ENCODE data around the gene ZNF75A.

DNA sequence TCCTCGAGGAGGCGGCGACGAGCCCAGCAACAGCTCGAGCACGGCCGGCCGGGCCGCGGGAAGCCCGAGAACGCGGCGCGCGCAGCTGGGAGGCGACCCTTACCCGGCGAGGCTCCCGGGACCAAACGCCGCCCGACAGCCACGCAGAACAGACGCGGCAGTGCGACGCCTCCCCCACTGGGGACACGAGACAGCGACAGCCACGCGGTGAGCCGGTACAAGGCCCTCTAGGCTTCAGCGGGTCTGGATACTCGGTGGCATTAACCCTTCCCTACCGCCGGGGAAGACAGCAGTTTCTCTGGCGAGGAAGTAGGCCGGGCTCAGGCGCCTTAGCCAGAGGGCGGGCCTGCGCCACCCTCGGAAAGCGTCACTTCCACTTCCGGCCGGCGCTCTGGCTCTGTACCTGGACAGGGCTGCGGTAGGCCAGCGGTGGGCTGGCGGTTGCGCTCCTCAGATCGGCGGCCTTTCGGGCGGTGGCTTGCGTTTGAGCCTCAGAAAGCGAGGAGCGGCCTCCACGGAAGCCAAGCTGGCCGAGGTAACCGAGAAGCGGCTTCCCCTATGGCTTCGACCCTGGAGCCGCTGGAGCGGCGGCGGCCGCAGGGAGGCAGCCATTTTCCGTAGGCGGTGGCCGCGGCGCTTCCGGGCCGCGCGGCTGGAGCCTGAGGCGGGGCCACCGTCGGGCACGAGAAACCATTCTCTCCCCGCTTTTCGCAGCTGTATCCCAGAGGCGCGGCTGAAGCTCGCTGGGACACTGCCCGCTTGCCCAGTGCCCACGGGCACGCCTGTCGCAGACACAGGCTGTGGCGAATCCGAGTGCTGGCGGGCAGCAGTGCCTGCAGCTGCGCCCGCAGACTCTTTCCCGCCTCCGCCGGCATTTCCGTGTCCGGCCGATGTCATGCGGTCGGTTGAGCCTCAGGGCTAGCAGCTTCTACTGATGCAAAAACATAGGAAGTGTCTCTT lies at the start of gene ZNF75A, which contains the start of gene TIGD7:
- TF ChIP-seq, protein P1, sequence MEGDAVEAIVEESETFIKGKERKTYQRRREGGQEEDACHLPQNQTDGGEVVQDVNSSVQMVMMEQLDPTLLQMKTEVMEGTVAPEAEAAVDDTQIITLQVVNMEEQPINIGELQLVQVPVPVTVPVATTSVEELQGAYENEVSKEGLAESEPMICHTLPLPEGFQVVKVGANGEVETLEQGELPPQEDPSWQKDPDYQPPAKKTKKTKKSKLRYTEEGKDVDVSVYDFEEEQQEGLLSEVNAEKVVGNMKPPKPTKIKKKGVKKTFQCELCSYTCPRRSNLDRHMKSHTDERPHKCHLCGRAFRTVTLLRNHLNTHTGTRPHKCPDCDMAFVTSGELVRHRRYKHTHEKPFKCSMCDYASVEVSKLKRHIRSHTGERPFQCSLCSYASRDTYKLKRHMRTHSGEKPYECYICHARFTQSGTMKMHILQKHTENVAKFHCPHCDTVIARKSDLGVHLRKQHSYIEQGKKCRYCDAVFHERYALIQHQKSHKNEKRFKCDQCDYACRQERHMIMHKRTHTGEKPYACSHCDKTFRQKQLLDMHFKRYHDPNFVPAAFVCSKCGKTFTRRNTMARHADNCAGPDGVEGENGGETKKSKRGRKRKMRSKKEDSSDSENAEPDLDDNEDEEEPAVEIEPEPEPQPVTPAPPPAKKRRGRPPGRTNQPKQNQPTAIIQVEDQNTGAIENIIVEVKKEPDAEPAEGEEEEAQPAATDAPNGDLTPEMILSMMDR (IDR thresholded peaks at IDR 0.05; ENCODE audit: low read depth, low read length, poor library complexity, severe bottlenecking) = no peak
- no peak for TF ChIP-seq EZH2phosphoT487 (IDR thresholded peaks at IDR 0.05; ENCODE audit: borderline replicate concordance, low read length)
